Ovary (tissue), 3 donors: ENCODE measurements around the gene CNN1.

ENCODE experiments used
- EP300 ChIP-seq: sonication (generic); formaldehyde crosslinking; IDR thresholded peaks from one replicate; pipeline ENCODE4 v1.6.1; 2017; ENCODE audit warnings: antibody characterized with exemption
- POLR2A ChIP-seq: fragments of 450-650 bp; IDR thresholded peaks from one replicate; pipeline ENCODE4 v1.6.1; 2017; ENCODE audit warnings: antibody characterized with exemption, mild to moderate bottlenecking, moderate library complexity
- TF ChIP-seq, protein P1 (sequence below), 3 donors: fragments of 450-650 bp in 2 of 3; fragments of 200-600 bp in 1 of 3; IDR thresholded peaks; one replicate each; pipeline versions ENCODE4 v1.5.1 to v1.8.0; 2016 to 2022; ENCODE audit warnings: antibody characterized with exemption in 3 of 3, mild to moderate bottlenecking in 1 of 3
- donor health status: DM: no; HTN: no; CAD: no.

GRCh38 chr19:11555246-11555645 lies 16.6 kb downstream of the CNN1 start:
- TF ChIP-seq, protein P1, sequence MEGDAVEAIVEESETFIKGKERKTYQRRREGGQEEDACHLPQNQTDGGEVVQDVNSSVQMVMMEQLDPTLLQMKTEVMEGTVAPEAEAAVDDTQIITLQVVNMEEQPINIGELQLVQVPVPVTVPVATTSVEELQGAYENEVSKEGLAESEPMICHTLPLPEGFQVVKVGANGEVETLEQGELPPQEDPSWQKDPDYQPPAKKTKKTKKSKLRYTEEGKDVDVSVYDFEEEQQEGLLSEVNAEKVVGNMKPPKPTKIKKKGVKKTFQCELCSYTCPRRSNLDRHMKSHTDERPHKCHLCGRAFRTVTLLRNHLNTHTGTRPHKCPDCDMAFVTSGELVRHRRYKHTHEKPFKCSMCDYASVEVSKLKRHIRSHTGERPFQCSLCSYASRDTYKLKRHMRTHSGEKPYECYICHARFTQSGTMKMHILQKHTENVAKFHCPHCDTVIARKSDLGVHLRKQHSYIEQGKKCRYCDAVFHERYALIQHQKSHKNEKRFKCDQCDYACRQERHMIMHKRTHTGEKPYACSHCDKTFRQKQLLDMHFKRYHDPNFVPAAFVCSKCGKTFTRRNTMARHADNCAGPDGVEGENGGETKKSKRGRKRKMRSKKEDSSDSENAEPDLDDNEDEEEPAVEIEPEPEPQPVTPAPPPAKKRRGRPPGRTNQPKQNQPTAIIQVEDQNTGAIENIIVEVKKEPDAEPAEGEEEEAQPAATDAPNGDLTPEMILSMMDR (IDR thresholded peaks at IDR 0.05): no peak
- TF ChIP-seq POLR2A (no peak), EP300 (no peak)
